ENCODE measurements around the gene NPTX1.
A peak's percentile ranks its signal among the peaks of the same experiment; 100 is the strongest.

The NPTX1 gene

GRCh38 chr17:80474961-80475909, 1.2 kb downstream of the NPTX1 start:
- 0 out of 2 replicates have a peak overlapping the region, but pooled peaks have one; percentile 4 for H3K4me3 ChIP-seq (replicated peaks; ENCODE audit: low read depth, low read length)
- no peak for DNase-seq (ENCODE audit: extremely low read depth, low read depth)
- no peak for TF ChIP-seq CTCF (IDR thresholded peaks at IDR 0.05; ENCODE audit: low read depth, low read length, missing control alignments)

GRCh38 chr17:80474231-80474960, 2.0 kb downstream of the NPTX1 start:
- peak; percentile 17 for TF ChIP-seq CTCF (IDR thresholded peaks at IDR 0.05; ENCODE audit: low read depth, low read length, missing control alignments)
- H3K4me3 ChIP-seq (replicated peaks; ENCODE audit: low read depth, low read length): no peak overlapping the region
- DNase-seq (ENCODE audit: extremely low read depth, low read depth): peak; percentile 26

GRCh38 chr17:80473701-80474100, 2.7 kb downstream of the NPTX1 start:
- DNase-seq (ENCODE audit: extremely low read depth, low read depth): no peak
- H3K4me3 ChIP-seq (replicated peaks; ENCODE audit: low read depth, low read length): no peak overlapping the region
- TF ChIP-seq CTCF (IDR thresholded peaks at IDR 0.05; ENCODE audit: low read depth, low read length, missing control alignments): no peak

GRCh38 chr17:80472996-80473395, 3.4 kb downstream of the NPTX1 start:
- no peak for TF ChIP-seq CTCF (IDR thresholded peaks at IDR 0.05; ENCODE audit: low read depth, low read length, missing control alignments)
- H3K4me3 ChIP-seq (replicated peaks; ENCODE audit: low read depth, low read length): no peak overlapping the region
- no peak for DNase-seq (ENCODE audit: extremely low read depth, low read depth)

- no peak for DNase-seq (ENCODE audit: extremely low read depth, low read depth)
- TF ChIP-seq CTCF (IDR thresholded peaks at IDR 0.05; ENCODE audit: low read depth, low read length, missing control alignments): no peak
- H3K4me3 ChIP-seq (replicated peaks; ENCODE audit: low read depth, low read length): no peak overlapping the region
Measured at GRCh38 chr17:80471922-80472321, 4.5 kb downstream of the NPTX1 start.

GRCh38 chr17:80470603-80471002, 5.8 kb downstream of the NPTX1 start:
- DNase-seq (ENCODE audit: extremely low read depth, low read depth): no peak
- no peak overlapping the region for H3K4me3 ChIP-seq (replicated peaks; ENCODE audit: low read depth, low read length)
- no peak for TF ChIP-seq CTCF (IDR thresholded peaks at IDR 0.05; ENCODE audit: low read depth, low read length, missing control alignments)
